HG03521 (cell line): ENCODE data around the gene TMEM163.
A peak's percentile ranks its signal among the peaks of the same experiment; 100 is the strongest.
"Not testable (repeated sequence)": the region's sequence is repeated elsewhere in the genome, so short reads cannot be mapped to it uniquely, and the experiment has no call there.

Source experiments
- ATAC-seq: cut with Tn5 transposase; IDR thresholded peaks from one replicate; pipeline ENCODE4 v1.9.1; 2021; ENCODE audit warnings: mild to moderate bottlenecking, moderate library complexity; ENCODE audit not compliant: unreplicated experiment

Gene TMEM163

DNA sequence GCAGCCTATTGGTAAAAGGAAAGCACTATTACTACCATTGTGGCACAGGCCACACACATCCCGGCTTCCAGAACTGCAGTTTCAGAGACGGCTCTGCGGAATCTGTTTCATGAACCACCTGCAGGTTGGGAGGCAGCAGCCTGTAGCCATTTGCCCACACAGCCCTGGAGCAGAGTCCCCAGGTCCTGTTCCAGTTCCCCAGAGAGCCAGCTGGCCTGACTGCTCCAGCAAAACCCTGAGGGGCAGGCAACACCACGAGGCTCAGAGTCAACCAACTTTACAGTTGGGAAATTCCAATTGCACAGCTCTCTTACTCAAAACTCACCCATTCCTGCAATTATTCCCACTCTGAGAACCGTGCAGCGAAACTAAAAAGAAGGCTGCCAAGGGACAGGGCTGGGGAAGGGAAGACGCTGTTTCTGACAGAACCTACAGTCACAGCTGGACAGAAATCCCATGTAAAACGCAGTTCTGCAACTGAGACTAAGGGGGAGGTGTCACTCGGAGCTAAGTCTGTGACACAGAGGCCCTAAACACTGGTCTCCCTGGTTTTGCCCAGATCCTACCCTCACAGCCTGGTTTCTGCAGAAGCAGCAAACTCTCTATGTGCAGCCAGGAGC lies 219.4 kb downstream of the TMEM163 start:
- ATAC-seq, result no peak

DNA sequence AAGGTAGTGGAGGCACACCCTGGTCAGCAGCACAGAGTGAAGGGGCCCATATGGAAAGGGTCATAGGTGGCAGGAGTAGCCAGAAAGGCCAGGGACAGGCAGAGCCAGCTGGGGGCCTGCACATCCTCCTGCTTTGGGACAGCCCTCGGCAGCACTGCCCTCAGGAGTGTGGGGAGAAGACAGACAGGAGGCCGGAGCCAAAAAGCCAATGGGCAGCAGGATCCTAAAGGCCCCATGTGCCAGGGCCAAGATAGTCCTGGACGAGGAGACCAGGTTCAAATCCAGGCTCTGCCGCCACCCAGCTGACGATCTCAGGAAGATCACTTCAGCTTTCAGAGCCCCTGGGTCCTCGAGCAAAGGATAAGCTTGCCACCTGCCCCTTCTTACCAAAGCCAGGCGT lies 220.1 kb downstream of the TMEM163 start:
- no peak for ATAC-seq

DNA sequence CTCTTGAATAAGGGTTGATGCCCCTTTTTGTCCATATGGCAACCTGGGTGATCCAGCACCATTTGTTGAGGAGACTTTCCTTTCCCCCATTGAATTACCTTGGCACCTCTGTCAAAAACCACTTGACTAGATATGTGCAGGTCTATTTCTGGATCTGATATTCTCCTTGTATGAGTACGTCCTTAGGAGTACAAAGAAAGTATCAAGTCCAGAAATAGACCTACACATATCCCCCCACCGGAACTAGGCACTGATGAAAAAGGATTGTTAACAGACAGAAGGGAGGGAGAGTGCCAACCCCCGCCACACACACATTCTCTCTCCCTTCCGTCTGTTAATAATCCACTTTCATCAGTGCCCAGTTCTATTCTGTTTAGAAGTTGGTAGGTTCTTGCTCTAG lies 225.0 kb downstream of the TMEM163 start:
- ATAC-seq, result no peak

DNA sequence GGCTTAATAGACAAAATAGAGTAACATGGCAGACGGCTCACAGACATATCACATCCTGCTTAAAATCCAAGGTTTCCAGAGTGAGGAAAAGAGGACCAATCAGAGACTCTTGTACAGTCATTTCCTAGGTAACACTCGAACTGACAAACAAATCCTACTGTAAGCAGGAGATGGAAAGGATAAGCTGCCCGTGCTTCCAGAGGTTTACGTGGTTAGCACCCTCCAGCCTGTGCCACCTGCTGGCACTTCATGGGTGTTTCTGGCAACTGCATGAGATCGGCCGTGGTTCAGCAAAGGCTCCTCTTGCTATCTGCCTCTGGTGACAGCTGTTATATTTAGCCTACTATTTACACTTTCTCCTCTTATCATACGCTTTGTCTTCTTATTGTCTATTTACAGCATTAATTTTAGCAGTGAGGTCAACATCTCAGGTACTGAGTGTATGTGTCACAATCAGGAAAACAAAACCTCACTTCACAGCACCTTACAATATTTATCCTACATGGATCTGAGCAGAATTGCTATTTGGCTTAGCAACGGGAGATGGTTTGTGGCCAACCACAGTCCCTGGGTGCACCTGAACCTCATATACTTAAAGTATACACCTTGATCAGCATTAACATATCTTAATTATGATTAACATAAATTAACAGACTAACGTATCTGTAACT lies 226.9 kb downstream of the TMEM163 start:
- ATAC-seq, result no peak

DNA sequence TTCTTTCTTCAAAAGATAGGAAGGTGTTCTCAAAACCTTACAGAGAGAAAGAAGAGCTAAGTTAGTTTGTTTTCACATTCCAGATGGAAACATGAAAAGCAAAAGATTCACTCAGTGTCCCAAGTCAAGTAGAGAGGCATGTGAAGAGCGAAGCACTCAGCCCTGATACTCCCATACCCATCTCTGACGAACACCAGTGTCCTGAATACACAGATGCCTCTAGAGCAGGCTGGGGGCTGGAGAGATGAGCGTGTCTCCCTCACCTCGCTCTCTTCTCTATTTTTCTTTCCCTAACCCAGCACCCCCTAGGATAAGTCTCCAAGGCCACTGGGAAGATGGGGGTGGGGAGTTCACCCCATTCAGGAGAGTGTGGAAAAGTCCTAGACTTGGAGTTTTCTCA lies 227.8 kb downstream of the TMEM163 start:
- ATAC-seq, result no peak

DNA sequence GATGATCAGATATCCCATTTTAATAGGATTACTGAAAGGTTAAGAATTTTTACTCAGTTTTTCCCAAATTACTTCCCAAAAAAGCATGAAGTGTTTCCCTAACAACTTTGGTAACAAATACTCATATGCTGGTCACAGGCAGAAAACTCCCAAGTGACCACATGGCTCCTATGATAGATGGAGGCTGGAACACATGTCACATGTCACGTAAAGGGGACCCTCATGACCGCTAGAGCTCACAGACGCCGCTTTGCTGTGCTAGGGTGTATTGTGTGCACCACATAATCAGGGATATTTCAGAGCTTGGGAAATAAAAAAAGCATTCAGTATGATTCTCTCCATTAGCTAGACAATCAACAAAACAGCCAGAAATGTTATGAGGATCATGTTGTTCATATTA lies 228.2 kb downstream of the TMEM163 start:
- ATAC-seq, result no peak

DNA sequence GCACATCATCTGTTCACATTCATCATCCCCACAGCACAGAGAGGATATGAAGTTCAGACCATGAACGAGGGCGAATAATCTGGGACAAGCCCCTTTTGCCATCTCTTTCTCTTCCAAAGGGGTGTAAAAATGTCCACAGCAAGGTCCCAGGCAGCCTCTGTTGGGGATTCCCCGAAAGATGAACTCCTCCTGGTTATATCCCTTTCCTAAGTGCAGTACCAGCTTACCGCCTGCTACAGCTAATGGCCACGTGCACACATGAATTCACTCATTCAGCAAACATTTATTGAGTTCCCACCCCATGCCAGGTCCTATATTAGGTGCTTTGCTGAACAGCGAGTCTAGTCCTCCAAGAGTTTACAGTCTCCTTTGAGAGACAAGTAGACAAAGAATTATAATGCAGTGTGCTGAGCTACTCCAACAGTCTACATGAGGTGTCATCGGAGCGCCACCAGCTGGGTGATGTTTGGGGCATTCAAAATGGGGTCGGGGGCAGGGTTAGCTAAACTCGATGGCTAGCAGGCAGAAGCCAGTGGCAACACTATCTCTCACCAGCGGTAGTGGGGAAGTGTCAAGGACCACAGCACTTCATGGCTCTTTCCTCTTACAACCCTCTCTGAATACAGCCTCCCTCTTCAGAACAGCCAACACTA lies 228.9 kb downstream of the TMEM163 start:
- no peak for ATAC-seq

DNA sequence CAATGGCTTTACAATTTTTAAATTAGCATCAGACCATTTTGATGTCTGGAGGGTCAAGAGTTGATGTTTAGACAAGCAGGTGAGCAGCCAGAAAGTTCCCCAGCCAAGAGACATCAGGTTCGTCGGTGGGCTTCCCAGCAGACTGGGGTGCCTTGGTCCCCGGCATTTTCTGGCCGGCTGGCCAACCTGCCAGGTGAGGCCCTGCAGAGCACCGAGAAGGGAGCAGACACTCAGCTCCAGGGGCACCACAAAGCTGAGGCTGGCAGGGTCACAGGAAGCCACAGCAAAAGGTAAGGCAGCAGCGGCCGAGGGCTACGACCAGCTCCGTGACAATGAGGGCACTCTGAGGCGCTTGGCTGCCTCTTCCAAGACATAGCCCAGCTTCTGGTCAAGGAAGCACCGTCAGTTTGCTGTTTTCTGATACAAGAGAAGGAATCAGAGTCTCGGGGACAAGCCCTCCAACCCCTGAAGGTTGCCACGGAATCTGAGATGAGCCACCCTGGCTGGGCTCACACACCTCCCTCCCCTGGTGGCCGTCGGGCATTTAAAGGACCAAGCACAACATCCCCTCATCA lies 235.9 kb downstream of the TMEM163 start:
- no peak for ATAC-seq

DNA sequence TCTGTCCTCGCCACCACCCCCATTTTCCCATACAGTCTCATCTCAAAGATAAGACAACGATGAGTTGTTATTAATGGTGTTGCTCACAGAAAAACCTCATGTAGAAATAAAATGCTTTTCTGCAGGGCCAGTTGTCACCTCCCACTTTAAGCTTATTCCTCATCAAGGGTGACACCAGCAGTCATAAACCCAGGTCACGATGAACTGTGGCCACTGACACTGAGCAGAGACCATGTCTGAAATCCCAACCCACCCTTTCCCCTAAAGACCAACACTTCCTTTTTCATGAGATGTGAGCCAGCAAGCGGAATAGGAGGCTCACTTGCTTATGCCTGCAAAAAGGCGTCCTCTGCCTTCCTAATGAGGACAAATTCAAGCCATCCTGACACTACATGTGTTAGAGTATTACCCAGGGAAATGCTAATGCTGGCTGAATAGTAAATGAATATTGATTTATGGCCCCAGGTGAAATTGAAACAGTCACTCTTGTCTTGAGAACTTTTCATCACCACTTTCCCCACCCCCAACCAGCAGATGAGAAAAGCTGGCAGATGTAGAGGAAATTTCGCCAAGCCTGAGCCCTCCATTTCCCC lies 236.6 kb downstream of the TMEM163 start:
- no peak for ATAC-seq

DNA sequence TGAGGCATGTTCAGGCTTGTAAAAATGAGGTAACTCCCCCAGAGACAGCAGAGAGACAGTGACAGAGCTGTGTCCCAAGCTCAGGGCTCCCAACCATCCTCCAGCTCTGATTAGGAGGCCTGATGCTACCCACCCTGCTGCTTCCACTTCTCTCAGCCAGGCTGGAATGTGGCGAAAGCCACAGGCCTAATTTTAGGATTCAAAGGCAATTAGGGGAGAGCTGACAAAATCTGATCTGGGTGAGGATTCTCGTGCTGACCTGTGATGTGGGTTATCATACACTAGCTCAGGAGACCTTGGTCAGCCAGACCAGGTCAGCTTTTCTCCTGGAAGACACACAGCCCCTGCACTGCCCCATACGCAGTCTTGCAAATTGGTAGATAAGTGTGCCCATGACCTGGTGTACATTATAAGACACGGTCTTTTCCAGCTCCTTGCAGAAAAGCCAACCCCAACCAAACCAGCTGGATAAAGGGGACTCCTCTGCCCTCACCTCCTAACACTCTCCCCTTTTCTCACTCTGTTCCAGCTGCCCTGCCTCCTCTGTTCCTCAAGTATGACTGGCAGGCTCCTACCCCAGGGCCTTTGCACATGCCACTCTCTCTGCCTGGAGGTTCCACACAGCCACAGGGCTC lies 239.0 kb downstream of the TMEM163 start:
- ATAC-seq, result no peak

DNA sequence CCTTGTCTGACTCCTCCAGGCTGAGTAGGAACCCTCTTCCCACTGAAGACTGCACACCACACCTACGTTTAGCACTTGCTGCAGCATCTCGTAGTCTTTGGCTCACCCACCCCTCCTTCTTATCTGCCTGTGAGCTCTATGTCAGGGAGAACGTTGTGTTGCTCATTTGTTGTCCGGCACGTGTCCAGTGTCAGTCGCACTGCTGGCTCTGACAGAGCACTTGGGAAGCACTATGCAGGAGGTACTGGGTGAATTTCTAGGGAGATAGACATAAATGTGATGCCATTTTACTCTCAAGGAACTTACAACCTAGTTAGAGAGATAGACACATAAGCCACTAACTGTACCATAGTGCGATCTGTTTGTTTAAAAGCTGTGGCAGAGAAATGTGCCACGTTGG lies 241.8 kb downstream of the TMEM163 start:
- ATAC-seq, result not testable (repeated sequence)

DNA sequence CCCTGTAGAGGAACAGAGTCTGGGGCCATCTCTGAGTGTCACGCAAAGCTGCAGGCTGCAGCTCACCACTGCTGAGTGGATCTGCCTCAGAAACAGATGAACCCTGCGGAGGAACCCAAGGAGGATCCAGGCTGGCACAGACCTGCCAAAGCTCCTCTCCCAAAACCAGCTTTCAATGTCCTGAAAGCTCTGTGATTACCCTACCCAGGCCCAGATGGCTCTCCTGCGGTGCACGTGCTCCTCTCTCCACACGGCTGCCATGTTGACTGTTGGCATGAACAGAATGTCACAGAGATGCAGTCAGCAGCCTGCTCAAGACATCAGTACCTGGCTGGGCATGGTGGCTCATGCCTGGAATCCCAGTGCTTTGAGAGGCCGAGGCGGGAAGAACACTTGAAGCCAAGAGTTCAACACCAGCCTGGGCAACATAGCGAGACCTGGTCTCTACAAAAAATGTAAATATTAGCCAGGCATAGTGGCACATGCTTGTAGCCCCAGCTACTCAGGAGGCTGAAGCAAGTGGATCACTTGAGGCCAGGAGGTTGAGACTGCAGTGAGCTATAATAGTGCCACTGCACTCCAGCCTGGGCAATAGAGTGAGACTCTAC lies 248.1 kb downstream of the TMEM163 start:
- ATAC-seq, result no peak

DNA sequence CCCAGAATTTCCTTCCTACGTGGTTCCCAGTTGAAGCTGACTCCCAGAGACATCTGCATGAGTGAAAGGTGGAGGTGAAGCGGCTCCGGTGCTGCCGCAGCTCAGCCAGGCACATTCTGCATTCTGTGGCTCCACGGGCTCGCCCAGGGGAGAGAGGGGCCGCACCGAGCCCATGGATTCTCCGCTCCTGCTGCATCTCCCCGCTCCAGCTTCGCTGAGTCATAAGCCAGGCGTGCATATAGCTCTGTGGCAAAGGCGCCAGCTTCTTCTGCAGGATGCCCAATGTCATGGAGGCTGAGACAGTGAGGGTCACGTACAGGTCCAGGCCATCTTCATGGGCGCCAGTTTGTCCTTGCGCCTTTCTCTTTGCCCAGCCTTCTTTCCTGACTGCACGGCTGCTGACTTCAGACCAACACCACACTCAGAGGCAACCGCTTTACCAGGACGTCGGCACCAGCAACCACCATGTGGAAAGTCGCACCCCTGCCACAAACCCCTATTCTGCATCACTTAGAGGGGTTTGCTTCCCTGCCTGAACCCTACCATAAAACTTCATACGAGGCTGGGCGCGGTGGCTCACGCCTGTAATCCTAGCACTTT lies 249.2 kb downstream of the TMEM163 start:
- ATAC-seq, result no peak

DNA sequence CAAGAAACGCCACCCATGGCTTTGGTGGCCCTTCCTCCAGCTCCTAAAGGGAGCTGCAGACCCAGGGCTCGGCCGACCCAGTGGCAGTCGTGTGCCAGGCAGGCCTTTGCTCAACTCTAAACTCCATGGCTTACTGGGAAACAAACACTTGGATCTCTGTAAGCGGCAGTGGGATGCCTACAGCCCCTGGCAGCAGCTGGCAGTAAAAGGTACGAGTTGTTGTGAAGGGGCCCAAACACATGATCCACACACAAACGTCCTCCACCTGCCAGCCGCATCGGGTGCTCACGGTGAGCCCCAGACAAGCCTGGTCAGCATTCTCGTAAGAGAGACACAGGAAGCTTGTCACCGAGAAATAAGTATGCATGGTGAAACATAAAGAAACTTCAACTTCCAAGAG lies 250.0 kb downstream of the TMEM163 start:
- ATAC-seq, result no peak

DNA sequence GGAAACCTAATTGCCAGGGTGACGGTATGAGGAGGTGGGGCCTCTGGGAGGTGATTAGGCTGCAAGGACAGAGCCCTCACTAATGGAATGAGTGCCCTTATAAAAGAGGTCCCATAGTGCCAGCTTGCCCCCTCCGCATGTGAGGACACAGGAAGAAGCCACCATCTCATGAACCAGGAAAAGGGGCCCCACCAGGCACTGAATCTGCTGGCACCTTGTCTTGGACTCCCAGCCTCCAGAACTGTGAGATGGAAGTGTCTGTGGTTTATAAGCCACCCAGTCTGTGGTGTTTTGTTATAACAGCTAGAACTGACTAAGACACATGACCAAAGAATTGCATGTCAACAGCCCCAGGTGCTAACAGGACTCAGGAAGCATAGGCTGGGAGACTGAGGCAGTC lies 250.6 kb downstream of the TMEM163 start:
- ATAC-seq, result no peak

DNA sequence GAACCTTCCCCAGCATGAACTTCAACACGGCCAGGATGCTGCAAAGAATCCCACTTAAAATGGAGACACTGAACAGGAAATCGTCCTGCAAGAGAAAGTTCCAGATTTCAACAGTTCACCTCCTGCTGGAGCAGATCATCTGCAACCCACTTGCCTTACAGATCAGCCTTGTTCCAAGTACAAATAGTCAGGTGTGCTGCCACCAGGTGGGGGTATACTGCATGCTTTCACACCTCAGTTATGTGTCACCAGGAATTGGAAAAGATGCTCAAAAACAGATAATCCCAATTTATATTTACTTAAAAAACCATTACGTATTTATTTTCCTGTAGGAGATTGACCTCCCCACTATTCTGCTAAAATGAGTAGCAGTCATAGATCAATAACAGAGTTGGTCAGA lies 252.7 kb downstream of the TMEM163 start:
- peak; percentile 44 for ATAC-seq

DNA sequence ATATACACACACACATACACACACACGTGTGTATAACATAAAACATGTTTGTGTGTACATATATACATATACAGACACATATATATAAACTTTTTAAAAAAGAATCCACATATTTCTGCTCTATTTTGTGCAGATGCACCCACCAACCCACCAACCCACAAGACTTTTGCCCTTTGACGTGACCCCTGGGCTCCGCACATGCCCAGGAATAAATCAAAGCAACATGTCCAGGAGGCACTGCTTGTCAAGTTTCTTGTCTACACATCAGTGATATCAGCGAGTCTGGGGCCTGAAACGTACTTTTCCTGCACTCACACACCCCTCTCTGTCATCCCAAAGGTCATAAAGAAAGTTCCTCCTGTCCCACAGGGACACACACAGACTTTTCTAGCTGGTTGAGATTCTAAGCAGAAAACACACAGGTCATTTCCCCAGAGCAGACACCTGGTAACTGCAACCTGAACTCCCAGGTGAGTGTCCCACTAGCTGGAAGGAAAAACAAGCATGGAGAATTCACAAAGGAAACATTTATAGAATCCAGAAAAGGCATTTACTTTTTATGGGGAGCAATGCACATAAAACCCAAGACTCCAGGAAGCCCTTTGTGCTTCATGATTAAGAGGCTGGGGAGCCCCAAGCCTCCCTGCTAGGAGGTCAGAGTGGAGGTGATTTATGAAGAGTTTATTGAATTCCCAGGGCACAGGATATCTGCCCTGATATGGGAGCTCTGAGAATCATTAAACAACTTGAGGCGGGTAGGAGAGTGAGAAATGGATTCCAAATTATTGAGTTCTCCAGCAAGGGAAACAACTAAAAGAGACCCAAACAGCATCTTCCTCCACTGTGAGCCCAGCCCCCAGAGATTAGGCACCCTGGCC lies 253.3 kb downstream of the TMEM163 start:
- no peak for ATAC-seq

DNA sequence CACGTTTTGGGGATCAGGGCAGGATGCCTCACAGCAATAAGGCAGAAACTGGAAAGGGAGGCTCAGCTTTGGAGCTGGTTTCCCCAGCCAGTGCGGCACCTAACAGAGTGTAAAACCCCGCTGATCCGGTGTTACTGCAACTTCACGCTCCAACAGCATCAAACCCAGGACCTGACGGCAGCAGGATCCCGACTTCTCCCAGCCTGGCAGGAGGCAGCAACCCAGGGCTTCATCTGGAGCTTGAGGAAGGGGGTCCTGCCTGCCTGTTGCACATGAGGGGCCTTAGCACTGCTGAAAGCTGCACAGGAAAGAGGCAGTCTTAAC lies 255.1 kb downstream of the TMEM163 start:
- ATAC-seq, result no peak
